ENCODE data around the gene GNB1.
A peak's percentile ranks its signal among the peaks of the same experiment; 100 is the strongest.

GNB1 gene

GRCh38 chr1:1906185-1907097, 15.6 kb upstream of the GNB1 start:
- TF ChIP-seq ZNF70 (CRISPR knock-in tag; IDR thresholded peaks at IDR 0.05) (peak; percentile 59; the same call in 1 of the 2 replicates), CSDC2 (CRISPR knock-in tag; IDR thresholded peaks at IDR 0.05) (no peak), CREB5 (CRISPR knock-in tag; IDR thresholded peaks at IDR 0.05; ENCODE audit: low read depth) (no peak), OSR1 (CRISPR knock-in tag; IDR thresholded peaks at IDR 0.05) (no peak), ISL1 (CRISPR knock-in tag; IDR thresholded peaks at IDR 0.05) (peak; percentile 22; the same call in 1 of the 2 replicates)
- TF ChIP-seq, protein P1, sequence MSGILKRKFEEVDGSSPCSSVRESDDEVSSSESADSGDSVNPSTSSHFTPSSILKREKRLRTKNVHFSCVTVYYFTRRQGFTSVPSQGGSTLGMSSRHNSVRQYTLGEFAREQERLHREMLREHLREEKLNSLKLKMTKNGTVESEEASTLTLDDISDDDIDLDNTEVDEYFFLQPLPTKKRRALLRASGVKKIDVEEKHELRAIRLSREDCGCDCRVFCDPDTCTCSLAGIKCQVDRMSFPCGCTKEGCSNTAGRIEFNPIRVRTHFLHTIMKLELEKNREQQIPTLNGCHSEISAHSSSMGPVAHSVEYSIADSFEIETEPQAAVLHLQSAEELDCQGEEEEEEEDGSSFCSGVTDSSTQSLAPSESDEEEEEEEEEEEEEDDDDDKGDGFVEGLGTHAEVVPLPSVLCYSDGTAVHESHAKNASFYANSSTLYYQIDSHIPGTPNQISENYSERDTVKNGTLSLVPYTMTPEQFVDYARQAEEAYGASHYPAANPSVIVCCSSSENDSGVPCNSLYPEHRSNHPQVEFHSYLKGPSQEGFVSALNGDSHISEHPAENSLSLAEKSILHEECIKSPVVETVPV (CRISPR knock-in tag; IDR thresholded peaks at IDR 0.05): no peak
- TF ChIP-seq, protein P2, sequence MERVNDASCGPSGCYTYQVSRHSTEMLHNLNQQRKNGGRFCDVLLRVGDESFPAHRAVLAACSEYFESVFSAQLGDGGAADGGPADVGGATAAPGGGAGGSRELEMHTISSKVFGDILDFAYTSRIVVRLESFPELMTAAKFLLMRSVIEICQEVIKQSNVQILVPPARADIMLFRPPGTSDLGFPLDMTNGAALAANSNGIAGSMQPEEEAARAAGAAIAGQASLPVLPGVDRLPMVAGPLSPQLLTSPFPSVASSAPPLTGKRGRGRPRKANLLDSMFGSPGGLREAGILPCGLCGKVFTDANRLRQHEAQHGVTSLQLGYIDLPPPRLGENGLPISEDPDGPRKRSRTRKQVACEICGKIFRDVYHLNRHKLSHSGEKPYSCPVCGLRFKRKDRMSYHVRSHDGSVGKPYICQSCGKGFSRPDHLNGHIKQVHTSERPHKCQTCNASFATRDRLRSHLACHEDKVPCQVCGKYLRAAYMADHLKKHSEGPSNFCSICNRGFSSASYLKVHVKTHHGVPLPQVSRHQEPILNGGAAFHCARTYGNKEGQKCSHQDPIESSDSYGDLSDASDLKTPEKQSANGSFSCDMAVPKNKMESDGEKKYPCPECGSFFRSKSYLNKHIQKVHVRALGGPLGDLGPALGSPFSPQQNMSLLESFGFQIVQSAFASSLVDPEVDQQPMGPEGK (CRISPR knock-in tag; IDR thresholded peaks at IDR 0.05; ENCODE audit: borderline replicate concordance): no peak
- ATAC-seq: peak; percentile 87

DNA sequence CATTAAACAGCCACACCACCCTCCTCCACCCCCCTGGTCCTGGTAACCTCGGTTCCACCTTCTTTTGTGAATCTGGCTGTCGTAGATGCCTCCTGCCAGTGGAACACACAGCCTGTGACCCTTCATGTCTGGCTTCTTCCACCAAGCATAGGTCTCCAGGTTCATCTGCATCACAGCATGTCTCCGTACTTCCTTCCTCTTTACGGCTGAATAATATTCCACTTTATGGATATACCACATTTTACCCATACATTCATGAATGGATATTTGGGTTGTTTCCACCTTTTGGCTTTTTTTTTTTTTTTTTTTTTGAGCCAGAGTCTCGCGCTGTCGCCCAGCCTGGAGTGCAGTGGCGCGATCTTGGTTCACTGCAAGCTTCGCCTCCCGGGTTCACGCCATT, 12.3 kb upstream of the GNB1 start:
- no peak for ATAC-seq
- TF ChIP-seq ARNTL (CRISPR knock-in tag; IDR thresholded peaks at IDR 0.05; ENCODE audit: borderline replicate concordance, low read depth) (no peak), ZNF8 (CRISPR knock-in tag; IDR thresholded peaks at IDR 0.05) (peak; percentile 92), ESRRG (CRISPR knock-in tag; IDR thresholded peaks at IDR 0.05) (no peak), ZNF70 (CRISPR knock-in tag; IDR thresholded peaks at IDR 0.05) (no peak)

GRCh38 chr1:1901641-1902294, 10.9 kb upstream of the GNB1 start:
- ATAC-seq: no peak
- TF ChIP-seq, protein P1 (CRISPR knock-in tag; IDR thresholded peaks at IDR 0.05): no peak
- TF ChIP-seq ZNF565 (CRISPR knock-in tag; conservative IDR thresholded peaks at IDR 0.05; ENCODE audit: low read depth) (no peak), ZNF70 (CRISPR knock-in tag; IDR thresholded peaks at IDR 0.05) (no peak), ZFP30 (CRISPR knock-in tag; IDR thresholded peaks at IDR 0.05) (no peak)

- no peak for ATAC-seq
- TF ChIP-seq CSDC2 (CRISPR knock-in tag; IDR thresholded peaks at IDR 0.05) (no peak), CREB5 (CRISPR knock-in tag; IDR thresholded peaks at IDR 0.05; ENCODE audit: low read depth) (no peak), ARNTL (CRISPR knock-in tag; IDR thresholded peaks at IDR 0.05; ENCODE audit: borderline replicate concordance, low read depth) (no peak), BACH2 (CRISPR knock-in tag; IDR thresholded peaks at IDR 0.05; ENCODE audit: borderline replicate concordance) (no peak), SNAI2 (CRISPR knock-in tag; IDR thresholded peaks at IDR 0.05) (no peak)
- TF ChIP-seq, protein P2 (CRISPR knock-in tag; IDR thresholded peaks at IDR 0.05; ENCODE audit: borderline replicate concordance): no peak
- TF ChIP-seq, protein P3, sequence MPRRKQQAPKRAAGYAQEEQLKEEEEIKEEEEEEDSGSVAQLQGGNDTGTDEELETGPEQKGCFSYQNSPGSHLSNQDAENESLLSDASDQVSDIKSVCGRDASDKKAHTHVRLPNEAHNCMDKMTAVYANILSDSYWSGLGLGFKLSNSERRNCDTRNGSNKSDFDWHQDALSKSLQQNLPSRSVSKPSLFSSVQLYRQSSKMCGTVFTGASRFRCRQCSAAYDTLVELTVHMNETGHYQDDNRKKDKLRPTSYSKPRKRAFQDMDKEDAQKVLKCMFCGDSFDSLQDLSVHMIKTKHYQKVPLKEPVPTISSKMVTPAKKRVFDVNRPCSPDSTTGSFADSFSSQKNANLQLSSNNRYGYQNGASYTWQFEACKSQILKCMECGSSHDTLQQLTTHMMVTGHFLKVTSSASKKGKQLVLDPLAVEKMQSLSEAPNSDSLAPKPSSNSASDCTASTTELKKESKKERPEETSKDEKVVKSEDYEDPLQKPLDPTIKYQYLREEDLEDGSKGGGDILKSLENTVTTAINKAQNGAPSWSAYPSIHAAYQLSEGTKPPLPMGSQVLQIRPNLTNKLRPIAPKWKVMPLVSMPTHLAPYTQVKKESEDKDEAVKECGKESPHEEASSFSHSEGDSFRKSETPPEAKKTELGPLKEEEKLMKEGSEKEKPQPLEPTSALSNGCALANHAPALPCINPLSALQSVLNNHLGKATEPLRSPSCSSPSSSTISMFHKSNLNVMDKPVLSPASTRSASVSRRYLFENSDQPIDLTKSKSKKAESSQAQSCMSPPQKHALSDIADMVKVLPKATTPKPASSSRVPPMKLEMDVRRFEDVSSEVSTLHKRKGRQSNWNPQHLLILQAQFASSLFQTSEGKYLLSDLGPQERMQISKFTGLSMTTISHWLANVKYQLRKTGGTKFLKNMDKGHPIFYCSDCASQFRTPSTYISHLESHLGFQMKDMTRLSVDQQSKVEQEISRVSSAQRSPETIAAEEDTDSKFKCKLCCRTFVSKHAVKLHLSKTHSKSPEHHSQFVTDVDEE (CRISPR knock-in tag; IDR thresholded peaks at IDR 0.05): no peak
Observed at GRCh38 chr1:1900883-1901640, 10.2 kb upstream of the GNB1 start.

Measured in SK-N-SH treated with all-trans-retinoic acid at 6 μM for 48 hours (cell line).